H1 (cell line): Measurements from ENCODE around the gene REPIN1. TPM values are rescaled to one million over a fixed set of nuclear protein-coding genes. Genes with fewer than 3 reads are reported as not detected.

Experiments used
- CTCF ChIA-PET: fragments of 300-600 bp; sonication (Branson Sonifier 250); formaldehyde crosslinking; loops from one replicate; lab custom pipeline; 2021; ENCODE audit not compliant: partially characterized antibody; lab: Charles Lee
- POLR2A ChIA-PET: fragments of 300-600 bp; sonication (Branson Sonifier 250); formaldehyde crosslinking; loops from one replicate; lab custom pipeline; 2021; ENCODE audit warnings: inconsistent platforms; ENCODE audit not compliant: partially characterized antibody; lab: Charles Lee
- DNase-seq, 2 experiments: peaks; one replicate each; pipeline versions ENCODE4 v3.0.0 to v3.0.0-alpha.2; 2010 to 2022; ENCODE audit warnings: low spot score in 2 of 2, low read depth in 1 of 2, mixed read lengths in 1 of 2
- FAIRE-seq: peaks from 2 replicates; lab custom pipeline; 2011; peaks lifted over from hg19 to GRCh38; lab: Jason Lieb, UNC
- H2AFZ ChIP-seq: 2 replicates; pipeline ENCODE4 v1.8.1; 2012; ENCODE audit warnings: low read length, inconsistent platforms
- H2AK5ac ChIP-seq: 2 replicates; pipeline ENCODE4 v1.6.1; 2013; ENCODE audit warnings: low read depth, low read length
- H2BK120ac ChIP-seq: replicated peaks from 2 replicates; pipeline ENCODE3; 2013; ENCODE audit warnings: low read depth, low read length, inconsistent platforms
- H2BK12ac ChIP-seq: 2 replicates; pipeline ENCODE4 v1.6.1; 2013; ENCODE audit warnings: low read depth, low read length
- H2BK15ac ChIP-seq: 2 replicates; pipeline ENCODE4 v1.6.1; 2013; ENCODE audit warnings: low read length
- H2BK20ac ChIP-seq: 2 replicates; pipeline ENCODE4 v1.6.1; 2013; ENCODE audit warnings: low read length
- H2BK5ac ChIP-seq: 2 replicates; pipeline ENCODE4 v1.6.1; 2013; ENCODE audit warnings: low read depth, low read length
- H3K14ac ChIP-seq: 2 replicates; pipeline ENCODE4 v1.6.1; 2013; ENCODE audit warnings: inconsistent platforms; ENCODE audit not compliant: insufficient read length
- H3K18ac ChIP-seq: 2 replicates; pipeline ENCODE4 v1.6.1; 2013; ENCODE audit warnings: low read length; ENCODE audit errors: extremely low read depth
- H3K23ac ChIP-seq: 2 replicates; pipeline ENCODE4 v1.6.1; 2013; ENCODE audit warnings: inconsistent platforms; ENCODE audit not compliant: insufficient read length
- H3K23me2 ChIP-seq: 2 replicates; pipeline ENCODE4 v1.6.1; 2013; ENCODE audit warnings: low read depth, low read length
- H3K27ac ChIP-seq: 2 replicates; pipeline ENCODE4 v1.6.1; 2011; ENCODE audit warnings: low read depth, low read length, inconsistent platforms
- H3K27me3 ChIP-seq, 4 experiments: replicated peaks in 1 of 4; 1 replicate in 1 of 4; 2 replicates in 3 of 4; pipeline versions ENCODE4 v1.6.1 to v1.8.1; 2011 to 2013; ENCODE audit warnings: low read length in 3 of 4, mild to moderate bottlenecking in 3 of 4, inconsistent platforms in 2 of 4, mixed read lengths in 2 of 4, moderate library complexity in 1 of 4; ENCODE audit not compliant: control insufficient read depth in 3 of 4, insufficient read depth in 3 of 4; ENCODE audit errors: extremely low read depth in 1 of 4
- H3K36me3 ChIP-seq, 4 experiments: 2 replicates each; pipeline versions ENCODE4 v1.6.1 to v1.8.1; 2011 to 2013; ENCODE audit warnings: mild to moderate bottlenecking in 4 of 4, low read length in 3 of 4, moderate library complexity in 2 of 4, control low read depth in 1 of 4, inconsistent platforms in 1 of 4; ENCODE audit not compliant: insufficient read depth in 4 of 4, control insufficient read depth in 2 of 4
- H3K4ac ChIP-seq: replicated peaks from 2 replicates; pipeline ENCODE3; 2013; ENCODE audit warnings: low read length, low read depth, mixed read lengths, inconsistent platforms; ENCODE audit not compliant: insufficient read length
- H3K4me1 ChIP-seq, 4 experiments: replicated peaks in 1 of 4; 1 replicate in 1 of 4; 2 replicates in 3 of 4; pipeline versions ENCODE4 v1.6.1 to v1.8.1; 2011 to 2013; ENCODE audit warnings: low read length in 3 of 4, inconsistent platforms in 2 of 4, mixed read lengths in 1 of 4; ENCODE audit not compliant: insufficient read depth in 4 of 4, control insufficient read depth in 3 of 4
- H3K4me2 ChIP-seq, 2 experiments: 2 replicates each; pipeline versions ENCODE4 v1.6.1 to v1.8.1; 2011 to 2013; ENCODE audit warnings: low read depth in 2 of 2, low read length in 2 of 2, control low read depth in 1 of 2, inconsistent platforms in 1 of 2, mild to moderate bottlenecking in 1 of 2; ENCODE audit not compliant: insufficient read depth in 1 of 2
- H3K4me3 ChIP-seq, 4 experiments: fragments of 200-600, 300-600 bp in 1 of 4; sonication (generic), shearing (Covaris generic), sonication (Bioruptor Twin) in 1 of 4; 2 replicates each; pipeline versions ENCODE4 v1.5.1 to v1.8.1; 2011 to 2016; ENCODE audit warnings: low read length in 4 of 4, low read depth in 3 of 4, control low read depth in 2 of 4, inconsistent platforms in 2 of 4, mild to moderate bottlenecking in 2 of 4, mixed read lengths in 1 of 4, moderate library complexity in 1 of 4; ENCODE audit not compliant: insufficient read depth in 2 of 4; ENCODE audit errors: extremely low read depth in 1 of 4
- H3K56ac ChIP-seq: replicated peaks from 2 replicates; pipeline ENCODE3; 2013; ENCODE audit warnings: low read depth, mild to moderate bottlenecking, mixed read lengths, low read length, inconsistent platforms; ENCODE audit not compliant: insufficient read length
- H3K79me1 ChIP-seq: 2 replicates; pipeline ENCODE4 v1.6.1; 2013; ENCODE audit warnings: low read depth, low read length, control low read depth
- H3K79me2 ChIP-seq, 2 experiments: 2 replicates each; pipeline versions ENCODE4 v1.6.1 to v1.8.1; 2012 to 2013; ENCODE audit warnings: low read length in 2 of 2, mild to moderate bottlenecking in 2 of 2, inconsistent platforms in 1 of 2; ENCODE audit not compliant: insufficient read depth in 2 of 2, control insufficient read depth in 1 of 2
- H3K9ac ChIP-seq, 4 experiments: replicated peaks in 1 of 4; 1 replicate in 1 of 4; 2 replicates in 3 of 4; pipeline versions ENCODE4 v1.6.1 to v1.8.1; 2011 to 2013; ENCODE audit warnings: low read depth in 3 of 4, low read length in 3 of 4, control low read depth in 2 of 4, mild to moderate bottlenecking in 2 of 4, moderate library complexity in 2 of 4, inconsistent platforms in 1 of 4; ENCODE audit errors: extremely low read depth in 1 of 4
- H3K9me3 ChIP-seq, 2 experiments: 2 replicates each; pipeline versions ENCODE4 v1.6.1 to v1.8.1; 2012 to 2013; ENCODE audit warnings: mild to moderate bottlenecking in 2 of 2, moderate library complexity in 2 of 2, control low read depth in 1 of 2, inconsistent platforms in 1 of 2, low read depth in 1 of 2, low read length in 1 of 2, mixed read lengths in 1 of 2; ENCODE audit not compliant: insufficient read depth in 2 of 2
- H4K20me1 ChIP-seq, 2 experiments: replicated peaks in 1 of 2; 2 replicates each; pipeline versions ENCODE3 to v1.8.1; 2011 to 2013; ENCODE audit warnings: inconsistent platforms in 2 of 2, low read length in 2 of 2, mild to moderate bottlenecking in 1 of 2; ENCODE audit not compliant: insufficient read depth in 2 of 2, control insufficient read depth in 1 of 2
- H4K5ac ChIP-seq: 2 replicates; pipeline ENCODE4 v1.6.1; 2013; ENCODE audit warnings: low read length, low read depth, mixed read lengths, inconsistent platforms; ENCODE audit not compliant: insufficient read length
- H4K8ac ChIP-seq: 2 replicates; pipeline ENCODE4 v1.8.0; 2013; ENCODE audit warnings: mild to moderate bottlenecking, moderate library complexity, low read length, inconsistent platforms; ENCODE audit not compliant: insufficient read depth; ENCODE audit errors: extremely low read depth
- H4K91ac ChIP-seq: replicated peaks from 2 replicates; pipeline ENCODE3; 2013; ENCODE audit warnings: low read length, mixed read lengths, inconsistent platforms; ENCODE audit not compliant: insufficient read length
- ASH2L ChIP-seq: fragments of 200-600, 300-600 bp; sonication (generic); IDR thresholded peaks from one replicate; pipeline ENCODE4 v1.7.1; 2017; ENCODE audit warnings: low read length
- BRCA1 ChIP-seq: IDR thresholded peaks from 2 replicates; pipeline ENCODE4 v1.6.1; 2012; ENCODE audit warnings: low read depth, low read length, improper control_type of control experiment
- KDM4A ChIP-seq: IDR thresholded peaks from one replicate; pipeline ENCODE4 v1.7.1; 2012; ENCODE audit warnings: low read depth, mild to moderate bottlenecking, moderate library complexity, low read length, inconsistent platforms; ENCODE audit not compliant: severe bottlenecking
- MAFK ChIP-seq: IDR thresholded peaks from 2 replicates; pipeline ENCODE4 v1.6.1; 2012; ENCODE audit warnings: low read depth, mild to moderate bottlenecking, improper control_type of control experiment, low read length
- NANOG ChIP-seq: IDR thresholded peaks from 2 replicates; pipeline ENCODE4 v1.6.1; 2011; ENCODE audit warnings: low read length, low read depth, mild to moderate bottlenecking, inconsistent platforms; ENCODE audit not compliant: insufficient read depth, poor library complexity, severe bottlenecking
- PHF8 ChIP-seq: fragments of 200-600 bp; sonication (generic); conservative IDR thresholded peaks from 2 replicates; pipeline ENCODE4 v1.7.1; 2012; ENCODE audit warnings: low read depth, mild to moderate bottlenecking, inconsistent platforms, low read length, moderate library complexity
- RAD21 ChIP-seq, 2 experiments: IDR thresholded peaks in 1 of 2; conservative IDR thresholded peaks in 1 of 2; 2 replicates each; pipeline ENCODE4 v1.6.1; 2011; ENCODE audit warnings: low read depth in 2 of 2, low read length in 2 of 2, improper control_type of control experiment in 1 of 2, inconsistent platforms in 1 of 2, mild to moderate bottlenecking in 1 of 2, moderate library complexity in 1 of 2
- RXRA ChIP-seq: IDR thresholded peaks from 2 replicates; pipeline ENCODE4 v1.6.1; 2011; ENCODE audit warnings: low read depth, mild to moderate bottlenecking, low read length, moderate library complexity; ENCODE audit not compliant: insufficient read depth
- SIRT6 ChIP-seq: IDR thresholded peaks from one replicate; pipeline ENCODE4 v1.7.1; 2012; ENCODE audit warnings: low read length, inconsistent platforms
- SIX5 ChIP-seq: IDR thresholded peaks from 2 replicates; pipeline ENCODE4 v1.6.1; 2011; ENCODE audit warnings: mild to moderate bottlenecking, low read depth, low read length
- SP4 ChIP-seq: IDR thresholded peaks from 2 replicates; pipeline ENCODE4 v1.6.1; 2012; ENCODE audit warnings: low read length, inconsistent platforms
- WGBS, 2 experiments: shearing (Covaris generic) in 1 of 2; methylation state at CpG; one replicate each; pipeline versions ENCODE4 v1.1.6 to v1.1.7; 2013 to 2015; ENCODE audit warnings: low lambda C conversion rate in 2 of 2, mixed read lengths in 2 of 2, inconsistent platforms in 1 of 2, low coverage in 1 of 2, missing lambda C conversion rate in 1 of 2; ENCODE audit not compliant: insufficient replicate concordance in 2 of 2, insufficient coverage in 1 of 2, insufficient read length in 1 of 2; ENCODE audit errors: extremely low coverage in 1 of 2, missing lambda C conversion rate in 1 of 2; 5-methylcytosine and 5-hydroxymethylcytosine counted together
- polyA plus RNA-seq, 7 experiments: library from polyadenylated mRNA; depleted of rRNA in 3 of 7; stranded (reverse) in 5 of 7; unstranded in 2 of 7; fragments of >200 nt in 5 of 7; fragments of 200-250 nt in 2 of 7; gene quantifications; 1 replicate in 5 of 7; 2 replicates in 1 of 7; 4 replicates in 1 of 7; pipeline versions ENCODE4 v1.2.1 to v1.2.3, GENCODE V29; 2011 to 2013; ENCODE audit warnings: missing spikeins in 2 of 7, mixed read lengths in 2 of 7
- total RNA-seq: library from RNA; stranded (reverse); fragmentation: NEBNext Ultra II Directional; extraction: Animal tissue kit (Norgen Biotek cat#: 25700); gene quantifications from 2 replicates; pipeline ENCODE4 v1.2.1, GENCODE V29; 2021
- TF ChIP-seq, protein P1 (sequence below): IDR thresholded peaks from 2 replicates; pipeline ENCODE4 v1.6.1; 2012; ENCODE audit warnings: low read length, inconsistent platforms

Gene REPIN1
- total and polyA plus RNA-seq, 2 of the 8 experiments (the other 6 are each of a cell fraction or from before 2014, with no cell fraction given): 98.6 to 125 TPM

DNA sequence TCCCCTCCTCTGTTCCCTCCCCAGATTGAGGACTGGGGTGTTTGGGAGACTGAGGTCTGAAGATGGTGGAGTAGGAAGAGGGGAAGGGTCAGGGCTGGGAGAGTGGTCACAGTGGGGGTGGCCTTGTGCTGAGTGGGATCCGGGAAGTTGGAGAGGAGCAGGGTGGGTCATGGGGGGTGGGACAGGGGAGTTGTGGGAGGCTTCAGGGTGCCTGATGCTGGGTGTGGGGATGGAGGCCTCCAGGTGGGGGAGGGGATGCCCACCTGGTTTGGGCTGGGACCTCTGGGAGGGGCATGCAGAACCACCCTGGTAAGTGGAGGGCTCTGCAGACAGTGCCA is 13.1 kb downstream of the REPIN1 start:
- H3K23me2 ChIP-seq: peaks cover 11% of the 10 kb centered on the region
- peak overlapping the region; percentile 19 for H3K4ac ChIP-seq
- peak overlapping the region; percentile 85 for H2BK5ac ChIP-seq
- H3K79me2 ChIP-seq: peaks cover 0 to 64% of the 10 kb centered on the region in 2 experiments
- H2BK15ac ChIP-seq: 0 out of 2 replicates have a peak overlapping the region, but pooled peaks have one; percentile 16
- H2AK5ac ChIP-seq: peak overlapping the region; percentile 66; the same call in 1 of the 2 replicates
- no peak overlapping the region for H3K4me3 ChIP-seq
- H3K4me2 ChIP-seq: peak overlapping the region in 1 of 2 experiments; percentile 94; a peak in 2 of 4 replicates
- no peak overlapping the region for H2BK120ac ChIP-seq
- no peak overlapping the region for H3K14ac ChIP-seq
- H4K91ac ChIP-seq: peak overlapping the region; percentile 46
- H2BK20ac ChIP-seq: no peak overlapping the region
- no peaks in the 10 kb centered on the region for H4K20me1 ChIP-seq
- H3K27me3 ChIP-seq: no peaks in the 10 kb centered on the region
- H3K9ac ChIP-seq: no peak overlapping the region; a peak in 1 of 7 replicates
- H3K27ac ChIP-seq: no peak overlapping the region
- H3K9me3 ChIP-seq: no peaks in the 10 kb centered on the region
- ChIA-PET POLR2A (interaction anchor here (1.0 to 9.0 kb wide), 4 partner anchors 8 to 47 kb away, joined by 3 to 170 read pairs (median 60); partner anchors contain the start of gene REPIN1), CTCF (no interaction called here)
- peaks cover 18% of the 10 kb centered on the region for H3K79me1 ChIP-seq
- no peak for FAIRE-seq
- no peak overlapping the region for H3K56ac ChIP-seq
- WGBS, 2 experiments: no CpG with 5 or more reads among the region's 1 CpG
- 0 out of 2 replicates have a peak overlapping the region, but pooled peaks have one; percentile 87 for H2BK12ac ChIP-seq
- peaks cover 34 to 63% (median 44%) of the 10 kb centered on the region in 4 experiments for H3K4me1 ChIP-seq
- H4K8ac ChIP-seq: no peak overlapping the region
- H4K5ac ChIP-seq: peak overlapping the region; percentile 30
- peaks cover 0 to 15% (median 0%) of the 10 kb centered on the region in 4 experiments; a peak in 2 of 8 replicates for H3K36me3 ChIP-seq
- no peak for DNase-seq
- no peak overlapping the region for H2AFZ ChIP-seq
- H3K23ac ChIP-seq: no peak overlapping the region
- H3K18ac ChIP-seq: peak overlapping the region; percentile 21; the same call in 1 of the 2 replicates
- TF ChIP-seq SIX5: no peak
- no peak for TF ChIP-seq RXRA
- TF ChIP-seq PHF8: no peak
- TF ChIP-seq KDM4A: no peak
- TF ChIP-seq BRCA1: no peak
- TF ChIP-seq MAFK: no peak
- TF ChIP-seq SIRT6: no peak
- TF ChIP-seq RAD21 (IDR thresholded peaks at IDR 0.05 in 1 of 2, conservative IDR thresholded peaks at IDR 0.05 in 1 of 2; ENCODE audit: low read depth in 2 of 2, low read length in 2 of 2): no peak
- TF ChIP-seq NANOG: no peak
- TF ChIP-seq SP4: no peak
- TF ChIP-seq, protein P1, sequence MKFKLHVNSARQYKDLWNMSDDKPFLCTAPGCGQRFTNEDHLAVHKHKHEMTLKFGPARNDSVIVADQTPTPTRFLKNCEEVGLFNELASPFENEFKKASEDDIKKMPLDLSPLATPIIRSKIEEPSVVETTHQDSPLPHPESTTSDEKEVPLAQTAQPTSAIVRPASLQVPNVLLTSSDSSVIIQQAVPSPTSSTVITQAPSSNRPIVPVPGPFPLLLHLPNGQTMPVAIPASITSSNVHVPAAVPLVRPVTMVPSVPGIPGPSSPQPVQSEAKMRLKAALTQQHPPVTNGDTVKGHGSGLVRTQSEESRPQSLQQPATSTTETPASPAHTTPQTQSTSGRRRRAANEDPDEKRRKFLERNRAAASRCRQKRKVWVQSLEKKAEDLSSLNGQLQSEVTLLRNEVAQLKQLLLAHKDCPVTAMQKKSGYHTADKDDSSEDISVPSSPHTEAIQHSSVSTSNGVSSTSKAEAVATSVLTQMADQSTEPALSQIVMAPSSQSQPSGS: no peak
- no peak for TF ChIP-seq ASH2L
